H1 (cell line): Measurements from ENCODE around the gene S100A10. TPM values are rescaled to one million over a fixed set of nuclear protein-coding genes. Genes with fewer than 3 reads are reported as not detected.

ENCODE experiments used
- CBX8 ChIP-seq: fragments of 300-800, 300-1000 bp; sonication (generic); IDR thresholded peaks from 2 replicates; pipeline ENCODE4 v1.7.1; 2016; ENCODE audit warnings: low read depth, low read length, borderline replicate concordance
- EZH2 ChIP-seq: fragments of 200-600 bp; sonication (generic); IDR thresholded peaks from 2 replicates; pipeline ENCODE4 v1.7.1; 2012; ENCODE audit warnings: low read depth, mild to moderate bottlenecking, moderate library complexity, low read length, inconsistent platforms; ENCODE audit not compliant: severe bottlenecking
- POLR2A ChIP-seq, 2 experiments: IDR thresholded peaks; 1 replicate in 1 of 2; 2 replicates in 1 of 2; pipeline ENCODE4 v1.6.1; 2011; ENCODE audit warnings: low read depth in 2 of 2, low read length in 2 of 2, mild to moderate bottlenecking in 2 of 2; ENCODE audit errors: control extremely low read depth in 1 of 2
- POU5F1 ChIP-seq: IDR thresholded peaks from 2 replicates; pipeline ENCODE4 v1.6.1; 2011; ENCODE audit warnings: low read depth, mild to moderate bottlenecking, low read length, moderate library complexity
- SIN3A ChIP-seq, 2 experiments: IDR thresholded peaks in 1 of 2; conservative IDR thresholded peaks in 1 of 2; 2 replicates each; pipeline ENCODE4 v1.6.1; 2011 to 2012; ENCODE audit warnings: low read length in 2 of 2, improper control_type of control experiment in 1 of 2, low read depth in 1 of 2, mild to moderate bottlenecking in 1 of 2
- SP2 ChIP-seq: IDR thresholded peaks from 2 replicates; pipeline ENCODE4 v1.6.1; 2012; ENCODE audit warnings: mild to moderate bottlenecking, low read length, inconsistent platforms
- SP4 ChIP-seq: IDR thresholded peaks from 2 replicates; pipeline ENCODE4 v1.6.1; 2012; ENCODE audit warnings: low read length, inconsistent platforms
- TAF1 ChIP-seq: IDR thresholded peaks from 2 replicates; pipeline ENCODE4 v1.6.1; 2011; ENCODE audit warnings: mild to moderate bottlenecking, low read depth, low read length
- polyA plus RNA-seq, 7 experiments: library from polyadenylated mRNA; depleted of rRNA in 3 of 7; stranded (reverse) in 5 of 7; unstranded in 2 of 7; fragments of >200 nt in 5 of 7; fragments of 200-250 nt in 2 of 7; gene quantifications; 1 replicate in 5 of 7; 2 replicates in 1 of 7; 4 replicates in 1 of 7; pipeline versions ENCODE4 v1.2.1 to v1.2.3, GENCODE V29; 2011 to 2013; ENCODE audit warnings: missing spikeins in 2 of 7, mixed read lengths in 2 of 7
- total RNA-seq: library from RNA; stranded (reverse); fragmentation: NEBNext Ultra II Directional; extraction: Animal tissue kit (Norgen Biotek cat#: 25700); gene quantifications from 2 replicates; pipeline ENCODE4 v1.2.1, GENCODE V29; 2021
- TF ChIP-seq, protein P1 (sequence below): IDR thresholded peaks from 2 replicates; pipeline ENCODE4 v1.6.1; 2012; ENCODE audit warnings: inconsistent platforms

S100A10 gene
- total and polyA plus RNA-seq, 2 of the 8 experiments (the other 6 are each of a cell fraction or from before 2014, with no cell fraction given), result 23.9 to 231 TPM

- TF ChIP-seq, protein P1, sequence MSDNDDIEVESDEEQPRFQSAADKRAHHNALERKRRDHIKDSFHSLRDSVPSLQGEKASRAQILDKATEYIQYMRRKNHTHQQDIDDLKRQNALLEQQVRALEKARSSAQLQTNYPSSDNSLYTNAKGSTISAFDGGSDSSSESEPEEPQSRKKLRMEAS, result peak; percentile 86
- TF ChIP-seq SIN3A (conservative IDR thresholded peaks at IDR 0.05 in 1 of 2, IDR thresholded peaks at IDR 0.05 in 1 of 2; ENCODE audit: low read depth in 1 of 2, low read length in 2 of 2) (no peak), POLR2A (IDR thresholded peaks at IDR 0.05; ENCODE audit: control extremely low read depth in 1 of 2, low read depth in 2 of 2, low read length in 2 of 2) (peak in 1 of 2 experiments; percentile 42; a peak in 2 of 3 replicates), SP2 (no peak), CBX8 (no peak), TAF1 (peak; percentile 51; the same call in 1 of the 2 replicates), EZH2 (no peak), SP4 (no peak), POU5F1 (no peak)
Observed at GRCh38 chr1:151993734-151994496, at the start of gene S100A10 (continued).
